NOMO-1 treated with dmso at 0.1 percent for 144 hours (cell line): ENCODE data around the gene RFESD.

Source experiments
- DNase-seq: peaks from one replicate; lab custom pipeline; 2025; ENCODE audit not compliant: unreplicated experiment; lab: John Stamatoyannopoulos, UW

RFESD gene

DNA sequence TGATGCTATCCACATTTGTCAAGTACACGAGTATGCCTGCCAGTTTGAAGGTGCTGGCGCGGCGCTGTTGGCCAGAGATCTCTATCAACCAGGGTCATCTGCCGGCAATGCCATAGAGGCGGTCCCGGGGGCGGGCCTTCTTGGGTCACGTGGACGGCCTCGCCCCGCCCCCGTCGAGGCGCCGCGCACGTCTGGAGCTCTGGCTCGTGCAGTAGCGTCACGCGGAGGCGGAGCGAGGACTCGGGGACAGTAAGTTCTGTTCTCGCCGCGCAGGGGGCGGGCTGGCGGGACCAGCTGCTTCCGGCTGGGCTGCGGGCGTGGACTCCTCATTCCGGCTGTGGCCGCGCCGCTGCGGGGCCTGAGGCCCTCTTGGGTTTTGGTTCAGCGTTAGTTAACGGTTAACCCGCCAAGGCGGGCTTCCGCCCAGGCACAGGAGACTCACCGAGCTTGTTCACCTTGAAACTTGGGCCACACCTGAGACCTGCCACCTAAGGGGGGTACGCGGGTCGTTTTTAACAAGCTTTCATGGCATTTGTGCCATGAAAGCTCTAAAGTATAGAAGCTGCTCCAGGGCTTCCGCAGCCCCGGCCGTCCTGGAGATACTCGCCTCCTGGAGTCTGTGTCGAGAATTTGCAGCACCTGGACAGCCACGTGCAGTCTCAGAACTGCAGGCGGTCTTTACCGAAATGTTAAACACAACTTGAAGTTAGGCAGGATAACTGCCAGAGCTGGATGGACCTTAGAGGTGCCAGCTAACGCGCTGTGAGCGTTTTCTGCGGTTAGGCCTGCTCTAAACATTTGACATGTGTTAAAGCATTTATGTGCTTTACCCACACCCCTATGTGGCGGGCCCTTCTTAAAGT is at the start of gene RFESD:
Gene RFESD, plus strand, starts transcription at position 209 of the 863 bp plus-strand sequence. CDS start 5,495 bp downstream, outside the sequence.
- DNase-seq, result peak; percentile 93

DNA sequence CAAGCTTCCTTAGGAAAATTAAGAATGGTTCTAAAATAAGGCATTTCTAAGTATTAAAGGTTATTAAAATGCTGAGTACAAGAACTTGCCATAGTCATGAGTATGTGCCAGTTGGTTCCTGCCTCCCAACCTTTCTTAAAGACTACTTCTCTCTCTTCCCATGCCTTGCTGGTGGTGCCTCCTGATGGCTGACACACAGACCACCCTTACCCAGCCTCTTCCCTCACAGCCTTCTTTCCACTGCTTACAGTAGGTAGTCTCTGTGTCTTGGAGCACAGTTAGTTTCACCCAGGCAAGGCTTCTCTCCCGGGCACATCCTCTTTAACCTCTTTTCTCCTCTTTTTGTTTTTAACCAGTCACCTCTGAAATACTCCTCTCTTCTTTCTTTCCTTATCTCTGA is 47.3 kb upstream of the RFESD start:
- DNase-seq, result no peak

DNA sequence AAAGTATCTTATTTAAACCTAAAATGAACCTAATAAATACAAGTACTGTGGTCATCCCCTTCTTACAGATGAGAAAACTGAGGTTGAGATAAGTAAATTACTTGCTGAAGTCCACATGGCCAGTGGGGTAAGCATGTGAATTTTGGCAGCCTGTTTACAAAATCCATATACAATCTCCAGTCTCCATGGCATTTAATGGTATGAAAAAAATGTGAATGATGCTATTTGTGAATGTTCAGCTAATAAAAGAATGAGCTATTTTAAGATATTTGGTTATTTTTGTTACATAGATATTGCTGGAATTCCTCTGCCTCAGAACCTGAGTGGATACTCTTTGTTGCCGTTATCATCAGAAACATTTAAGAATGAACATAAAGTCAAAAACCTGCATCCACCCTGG is 46.0 kb upstream of the RFESD start:
- no peak for DNase-seq

DNA sequence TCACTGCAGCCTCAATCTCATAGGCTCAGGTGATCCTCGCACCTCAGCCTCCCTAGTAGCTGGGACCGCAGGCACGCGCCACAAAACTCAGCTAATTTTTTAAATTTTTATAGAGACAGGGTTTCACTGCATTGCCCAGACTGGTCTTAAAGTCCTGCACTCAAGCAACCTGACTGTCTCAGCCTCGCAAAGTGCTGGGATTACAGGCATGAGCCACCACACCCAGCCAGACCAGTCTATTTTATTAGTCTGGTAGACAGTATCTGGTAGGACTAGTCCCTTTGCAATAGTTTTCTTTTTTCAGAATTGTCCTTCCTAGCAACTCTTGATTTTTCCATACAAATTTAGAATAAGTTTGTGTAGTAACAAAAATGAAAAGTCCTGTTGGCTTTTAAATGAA is 40.8 kb upstream of the RFESD start:
- no peak for DNase-seq

DNA sequence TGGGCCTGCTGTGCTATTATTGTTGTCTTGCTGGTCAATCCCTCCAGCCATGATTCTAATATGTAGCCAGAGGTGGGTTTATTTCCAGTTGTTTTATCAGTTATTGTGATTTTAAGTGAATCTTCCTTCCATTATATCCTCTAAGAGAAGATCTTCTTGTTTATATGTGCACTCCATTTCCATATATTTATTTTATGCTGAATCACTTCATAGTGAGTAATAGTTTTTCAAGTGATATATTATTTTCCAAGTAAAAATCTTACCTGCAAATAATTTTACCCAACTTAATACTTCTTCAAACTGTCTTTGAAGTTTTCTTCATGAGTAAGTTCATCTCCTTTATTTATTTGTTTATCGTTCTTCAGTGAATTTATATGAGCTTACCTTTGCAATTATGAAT is 40.2 kb upstream of the RFESD start:
- DNase-seq, result no peak

DNA sequence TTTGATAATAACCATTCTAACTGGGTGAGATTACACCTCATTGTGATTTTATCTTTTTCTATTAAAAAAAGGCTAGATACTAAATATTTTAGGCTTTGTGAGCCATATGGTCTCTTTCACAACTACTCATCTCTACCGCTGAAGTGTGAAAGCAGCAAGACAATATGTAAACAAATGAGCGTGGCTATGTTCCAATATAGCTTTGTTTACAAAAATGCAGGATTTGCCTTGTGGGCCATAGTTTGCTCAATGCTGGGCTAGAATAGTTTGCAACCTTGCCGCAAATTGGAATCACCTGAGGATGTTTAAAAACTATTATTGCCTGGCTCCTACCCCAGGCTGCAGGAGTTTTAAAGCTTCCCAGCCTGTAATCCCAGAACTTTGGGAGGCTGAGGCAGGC is 36.9 kb upstream of the RFESD start:
- no peak for DNase-seq

DNA sequence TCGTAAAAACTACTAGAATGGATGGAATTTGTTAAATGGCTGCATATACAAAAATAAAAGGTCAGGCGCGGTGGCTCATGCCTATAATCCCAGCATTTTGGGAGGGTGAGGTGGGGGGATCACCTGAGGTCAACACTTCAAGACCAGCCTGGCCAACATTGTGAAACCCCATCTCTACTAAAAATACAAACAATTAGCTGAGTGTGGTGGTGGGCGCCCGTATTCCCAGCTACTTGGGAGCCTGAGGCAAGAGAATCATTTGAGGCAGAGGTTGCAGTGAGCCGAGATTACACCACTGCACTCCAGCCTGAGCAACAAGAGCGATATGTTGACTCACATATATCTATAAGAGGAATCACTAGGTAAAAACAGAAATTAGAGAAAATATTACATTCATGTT is 36.0 kb upstream of the RFESD start:
- DNase-seq, result no peak

DNA sequence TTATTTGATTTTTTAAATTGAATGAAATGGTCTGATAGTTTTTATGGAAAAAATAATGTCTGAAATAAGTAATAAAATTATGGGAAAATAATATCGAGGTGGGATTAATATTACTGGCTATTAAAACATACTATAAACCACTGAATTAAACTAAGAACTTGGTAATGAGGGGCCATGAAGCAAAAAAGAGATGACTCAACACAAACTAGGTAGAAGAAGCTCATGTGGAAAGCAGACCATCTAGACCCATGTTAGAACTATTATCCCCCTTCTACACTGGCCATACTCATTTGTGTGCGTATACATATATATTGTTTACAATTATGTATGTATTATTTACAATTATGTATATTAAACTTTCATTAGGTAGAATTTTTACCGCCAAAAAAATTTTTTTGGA is 35.2 kb upstream of the RFESD start:
- no peak for DNase-seq

DNA sequence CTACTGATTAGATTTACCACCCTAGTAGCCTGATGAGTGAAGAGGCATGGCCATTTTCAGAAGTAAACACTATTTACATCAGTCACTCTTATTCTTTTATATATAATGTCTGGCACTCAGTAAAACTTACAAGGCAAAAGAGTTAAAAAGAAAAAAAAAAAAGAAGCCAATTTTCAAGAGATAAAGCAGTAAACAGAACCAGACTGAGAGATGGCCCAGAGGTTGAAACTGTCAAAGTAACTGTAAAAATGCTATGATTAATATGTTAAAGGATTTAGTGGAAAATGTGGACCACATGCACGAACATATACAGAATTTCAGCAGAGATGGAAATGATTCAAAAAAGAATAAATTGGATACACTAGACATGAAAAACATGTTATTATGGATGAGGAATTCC is 33.1 kb upstream of the RFESD start:
- no peak for DNase-seq

DNA sequence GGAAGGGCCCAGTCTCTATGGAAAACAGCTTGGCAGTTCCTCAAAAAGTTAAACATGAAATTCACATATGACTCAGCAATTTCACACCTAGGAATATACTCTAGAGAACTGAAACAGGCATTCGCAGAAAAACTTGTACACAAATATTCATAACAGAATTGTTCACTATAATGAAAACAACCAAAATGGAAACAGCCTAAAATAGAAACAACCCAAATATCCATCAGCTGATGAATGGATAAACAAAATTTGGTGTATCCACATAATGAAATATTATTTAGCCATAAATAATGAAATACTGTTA is 31.5 kb upstream of the RFESD start:
- DNase-seq, result no peak

DNA sequence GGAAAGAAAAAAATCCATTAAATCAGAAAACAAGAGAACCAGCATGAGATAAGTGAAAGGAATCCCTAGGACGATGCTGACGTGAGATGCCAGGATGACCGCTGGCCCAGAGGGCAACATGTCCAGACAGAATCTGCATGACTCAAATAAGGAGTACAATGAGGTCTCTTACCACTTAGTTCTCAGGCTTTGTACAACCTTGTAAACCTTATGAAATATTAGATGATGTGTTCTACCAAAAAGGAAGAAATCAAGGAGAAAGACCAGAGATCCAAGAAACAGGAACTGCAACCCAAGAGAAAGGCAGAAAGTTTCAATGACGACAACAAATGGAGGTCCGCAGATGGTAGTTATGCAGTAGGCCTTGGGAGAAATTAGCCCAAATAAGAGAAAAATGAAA is 29.5 kb upstream of the RFESD start:
- DNase-seq, result no peak

DNA sequence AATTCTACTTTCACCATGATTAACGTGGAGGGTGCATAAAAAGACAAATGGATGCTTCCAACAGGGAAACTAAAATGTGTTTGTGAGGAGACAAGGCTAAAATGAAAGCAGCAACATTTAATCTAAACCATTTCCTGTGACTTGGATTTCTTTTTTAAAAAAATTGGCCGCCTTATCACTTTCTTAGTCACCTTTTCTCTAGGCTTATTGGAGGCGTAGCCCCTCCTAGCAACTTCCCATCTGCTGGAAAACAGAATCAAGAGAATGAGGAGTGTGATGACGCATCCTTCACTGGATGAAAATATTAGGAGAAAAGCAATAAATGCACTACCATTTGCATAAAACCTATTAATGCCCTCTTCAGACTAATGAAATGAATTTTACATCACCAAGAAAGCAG is 27.5 kb upstream of the RFESD start:
- no peak for DNase-seq

DNA sequence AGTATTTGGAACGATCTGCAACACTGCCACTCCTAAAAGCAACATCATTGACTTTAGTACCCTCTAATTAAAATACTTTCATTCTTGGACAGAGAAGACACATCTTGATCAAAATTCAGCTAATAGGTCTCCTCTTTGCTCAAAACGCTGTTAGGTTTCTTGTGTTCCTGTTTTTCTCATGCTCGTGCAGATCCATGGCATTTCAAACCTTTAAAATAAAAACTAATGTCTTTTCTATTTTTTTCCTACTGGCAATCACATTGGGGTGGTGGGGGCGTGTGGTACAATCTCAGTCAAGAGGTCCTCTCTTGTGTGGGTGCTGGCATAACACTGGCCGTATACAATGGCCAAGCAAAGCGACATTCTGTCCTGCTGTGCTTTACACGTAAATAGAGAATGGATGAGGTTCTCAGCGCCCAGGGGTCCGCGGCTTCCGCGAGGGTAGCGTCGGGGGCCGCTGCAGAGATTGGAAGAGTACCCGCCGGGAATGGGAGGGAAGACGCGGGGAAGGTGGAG is 27.0 kb upstream of the RFESD start:
- DNase-seq, result no peak

DNA sequence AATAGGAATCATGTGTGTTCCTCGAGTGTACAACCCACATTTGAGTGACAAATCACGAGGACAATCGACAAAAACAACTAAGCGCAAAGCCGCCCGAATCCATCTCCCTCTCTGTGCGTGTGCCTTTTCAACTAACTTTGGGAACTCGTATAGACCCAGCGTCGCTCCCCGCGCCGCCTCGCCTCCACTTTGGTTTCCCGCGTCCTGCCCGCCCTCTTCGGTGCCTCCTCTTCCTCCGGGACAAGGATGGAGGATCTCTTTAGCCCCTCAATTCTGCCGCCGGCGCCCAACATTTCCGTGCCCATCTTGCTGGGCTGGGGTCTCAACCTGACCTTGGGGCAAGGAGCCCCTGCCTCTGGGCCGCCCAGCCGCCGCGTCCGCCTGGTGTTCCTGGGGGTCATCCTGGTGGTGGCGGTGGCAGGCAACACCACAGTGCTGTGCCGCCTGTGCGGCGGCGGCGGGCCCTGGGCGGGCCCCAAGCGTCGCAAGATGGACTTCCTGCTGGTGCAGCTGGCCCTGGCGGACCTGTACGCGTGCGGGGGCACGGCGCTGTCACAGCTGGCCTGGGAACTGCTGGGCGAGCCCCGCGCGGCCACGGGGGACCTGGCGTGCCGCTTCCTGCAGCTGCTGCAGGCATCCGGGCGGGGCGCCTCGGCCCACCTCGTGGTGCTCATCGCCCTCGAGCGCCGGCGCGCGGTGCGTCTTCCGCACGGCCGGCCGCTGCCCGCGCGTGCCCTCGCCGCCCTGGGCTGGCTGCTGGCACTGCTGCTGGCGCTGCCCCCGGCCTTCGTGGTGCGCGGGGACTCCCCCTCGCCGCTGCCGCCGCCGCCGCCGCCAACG is 26.3 kb upstream of the RFESD start, which contains the start of gene GPR150:
Gene GPR150, plus strand, starts transcription at position 58 of the 840 bp plus-strand sequence. Its CDS starts 189 bp downstream, at position 247.
- DNase-seq, result peak; percentile 13

DNA sequence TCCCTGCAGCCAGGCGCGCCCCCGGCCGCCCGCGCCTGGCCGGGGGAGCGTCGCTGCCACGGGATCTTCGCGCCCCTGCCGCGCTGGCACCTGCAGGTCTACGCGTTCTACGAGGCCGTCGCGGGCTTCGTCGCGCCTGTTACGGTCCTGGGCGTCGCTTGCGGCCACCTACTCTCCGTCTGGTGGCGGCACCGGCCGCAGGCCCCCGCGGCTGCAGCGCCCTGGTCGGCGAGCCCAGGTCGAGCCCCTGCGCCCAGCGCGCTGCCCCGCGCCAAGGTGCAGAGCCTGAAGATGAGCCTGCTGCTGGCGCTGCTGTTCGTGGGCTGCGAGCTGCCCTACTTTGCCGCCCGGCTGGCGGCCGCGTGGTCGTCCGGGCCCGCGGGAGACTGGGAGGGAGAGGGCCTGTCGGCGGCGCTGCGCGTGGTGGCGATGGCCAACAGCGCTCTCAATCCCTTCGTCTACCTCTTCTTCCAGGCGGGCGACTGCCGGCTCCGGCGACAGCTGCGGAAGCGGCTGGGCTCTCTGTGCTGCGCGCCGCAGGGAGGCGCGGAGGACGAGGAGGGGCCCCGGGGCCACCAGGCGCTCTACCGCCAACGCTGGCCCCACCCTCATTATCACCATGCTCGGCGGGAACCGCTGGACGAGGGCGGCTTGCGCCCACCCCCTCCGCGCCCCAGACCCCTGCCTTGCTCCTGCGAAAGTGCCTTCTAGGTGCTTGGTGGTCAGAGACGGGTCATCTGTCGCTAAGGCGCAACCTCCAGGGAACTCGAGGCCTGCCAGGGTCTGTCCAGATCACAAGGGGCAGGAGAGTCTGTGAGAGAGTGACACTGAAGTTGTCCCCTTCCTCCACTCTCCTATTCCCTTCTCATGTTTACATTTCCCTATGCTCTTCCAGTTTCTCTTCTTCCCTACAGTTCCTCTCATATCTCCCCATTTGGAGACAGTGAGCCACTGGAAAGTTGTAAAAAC is 25.4 kb upstream of the RFESD start:
- peak; percentile 20 for DNase-seq

DNA sequence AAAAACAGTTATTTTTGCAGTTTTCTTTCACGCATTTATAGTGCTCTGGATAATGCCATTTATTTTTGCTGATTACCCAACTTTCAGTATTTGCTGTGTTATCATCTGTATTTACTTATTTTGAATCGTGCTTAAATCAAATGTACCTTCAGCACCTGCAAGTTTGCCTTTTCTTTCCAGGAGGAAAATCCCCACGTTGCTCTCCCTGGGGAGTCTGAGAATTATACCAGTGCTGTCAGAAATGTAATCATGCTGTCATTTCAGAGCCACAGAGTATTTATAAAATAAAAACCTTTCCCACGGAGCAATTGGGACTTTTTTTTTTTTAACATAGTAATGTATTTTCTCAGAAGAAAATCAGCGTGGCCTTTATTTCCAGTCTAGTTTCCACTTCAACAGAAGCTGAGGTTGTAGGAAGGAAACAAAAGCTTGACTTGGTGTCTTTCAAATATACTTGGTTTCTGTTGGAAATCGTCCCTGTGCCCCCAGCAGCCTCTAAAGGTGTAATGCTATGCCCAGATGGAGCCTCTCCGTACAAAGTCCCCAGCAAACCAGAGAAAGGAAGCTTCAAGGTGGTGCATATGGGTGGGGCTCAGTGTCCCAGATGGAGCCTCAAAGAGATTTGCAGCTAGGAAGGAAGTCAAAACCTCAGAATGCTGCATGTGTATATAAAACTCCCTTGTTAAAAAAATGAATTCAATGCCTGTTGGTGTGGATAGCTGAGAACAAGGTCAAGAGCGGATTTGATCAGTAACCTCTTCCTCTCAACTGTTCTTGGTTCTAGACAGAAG is 24.5 kb upstream of the RFESD start:
- DNase-seq, result peak; percentile 5

DNA sequence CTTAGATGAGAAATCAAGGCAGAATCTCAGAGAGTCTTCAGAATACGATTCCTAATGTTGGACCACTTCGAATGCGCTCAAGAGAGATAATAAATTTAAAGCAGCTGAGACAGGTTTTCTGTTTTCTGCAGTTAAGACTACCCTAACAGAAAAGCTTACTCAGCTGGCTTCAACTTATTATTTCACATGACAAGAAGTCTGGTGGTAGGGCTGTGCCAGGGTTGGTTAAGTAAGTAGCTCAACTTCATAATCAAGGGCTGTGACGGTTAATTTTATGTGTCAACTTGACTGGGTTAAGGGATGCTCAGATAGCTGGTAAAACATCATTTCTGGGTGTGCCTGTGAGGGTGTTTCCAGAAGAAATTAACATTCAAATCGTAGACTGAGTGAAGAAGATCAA is 22.9 kb upstream of the RFESD start:
- no peak for DNase-seq

DNA sequence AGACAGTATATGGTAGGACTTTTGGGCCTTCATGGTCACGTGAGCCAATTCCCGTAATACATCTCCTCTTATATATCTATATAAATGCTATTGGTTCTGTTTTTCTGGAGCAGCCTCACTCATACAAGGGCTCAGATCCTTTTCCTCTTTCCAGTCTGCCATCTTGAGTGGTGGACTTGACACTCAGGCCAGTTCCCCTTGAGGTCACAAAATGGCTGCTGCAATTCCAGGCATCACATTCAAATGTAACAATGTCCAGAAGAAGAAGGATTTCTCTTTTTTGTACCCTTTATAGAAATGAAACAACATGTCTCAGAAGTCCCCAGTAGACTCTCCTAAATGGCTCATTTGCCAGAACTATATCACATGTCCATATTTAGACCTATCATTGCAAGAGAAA is 22.2 kb upstream of the RFESD start:
- no peak for DNase-seq

DNA sequence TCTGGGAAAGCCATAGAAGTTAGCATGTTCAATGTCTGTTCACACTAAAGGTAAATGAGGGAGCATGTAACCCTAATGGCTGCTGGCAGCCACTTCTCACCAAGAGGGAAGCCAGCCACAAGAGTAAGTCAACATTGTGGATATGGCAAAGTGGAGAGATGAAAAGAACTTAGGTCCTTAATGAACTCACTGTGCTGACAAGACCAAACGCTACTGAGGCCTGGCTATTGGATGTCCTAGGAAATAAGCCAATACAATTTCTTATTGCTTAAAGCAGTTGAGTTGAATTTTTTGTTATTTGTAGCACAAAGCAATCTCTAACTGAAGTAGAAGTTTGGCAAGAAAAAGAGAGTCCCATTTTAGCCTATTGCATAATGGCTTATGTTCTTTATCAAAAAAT is 19.9 kb upstream of the RFESD start:
- no peak for DNase-seq
